Small intestine (tissue), 16 donors: ENCODE data around the gene P4HA3. TPM values are rescaled to one million over a fixed set of nuclear protein-coding genes. Genes with fewer than 3 reads are reported as not detected.

Source experiments
- DNase-seq, 2 donors: peaks; one replicate each; pipeline versions ENCODE4 v3.0.0 to v3.0.0-alpha.2; 2013
- FAIRE-seq: peaks from 2 replicates; lab custom pipeline; 2012; peaks lifted over from hg19 to GRCh38; lab: Jason Lieb, UNC
- H3K27ac ChIP-seq, 3 donors: one replicate each; pipeline ENCODE4 v1.5.1; 2013; ENCODE audit warnings: low read length in 2 of 3, mild to moderate bottlenecking in 2 of 3, control low read depth in 1 of 3, inconsistent platforms in 1 of 3, low read depth in 1 of 3, moderate library complexity in 1 of 3
- H3K27me3 ChIP-seq, 3 donors: one replicate each; pipeline ENCODE4 v1.6.1; 2013; ENCODE audit warnings: low read length in 3 of 3, inconsistent platforms in 1 of 3; ENCODE audit not compliant: control insufficient read depth in 3 of 3, insufficient read depth in 3 of 3
- H3K36me3 ChIP-seq, 3 donors: one replicate each; pipeline ENCODE4 v1.6.1; 2013; ENCODE audit warnings: low read length in 3 of 3, inconsistent platforms in 1 of 3, low read depth in 1 of 3, mild to moderate bottlenecking in 1 of 3, moderate library complexity in 1 of 3; ENCODE audit not compliant: control insufficient read depth in 3 of 3, insufficient read depth in 2 of 3
- H3K4me1 ChIP-seq, 3 donors: one replicate each; pipeline ENCODE4 v1.6.1; 2013; ENCODE audit warnings: low read length in 2 of 3, inconsistent platforms in 1 of 3, low read depth in 1 of 3, mild to moderate bottlenecking in 1 of 3, moderate library complexity in 1 of 3; ENCODE audit not compliant: control insufficient read depth in 3 of 3, insufficient read depth in 2 of 3
- H3K4me3 ChIP-seq, 3 donors: one replicate each; pipeline ENCODE4 v1.5.1; 2013; ENCODE audit warnings: low read length in 3 of 3, control low read depth in 1 of 3, inconsistent platforms in 1 of 3, low read depth in 1 of 3, mild to moderate bottlenecking in 1 of 3, moderate library complexity in 1 of 3
- H3K9me3 ChIP-seq, 2 donors: one replicate each; pipeline ENCODE4 v1.6.1; 2013; ENCODE audit warnings: low read depth in 1 of 2, low read length in 1 of 2; ENCODE audit not compliant: control insufficient read depth in 2 of 2, insufficient read depth in 1 of 2
- whole genome bisulfite sequencing, 3 donors: extraction: QIAGEN DNeasy Blood & Tissue Kit; methylation state at CpG; one replicate each; pipeline ENCODE4 v1.1.7; 2013; 5-methylcytosine and 5-hydroxymethylcytosine counted together
- long read RNA-seq, 10 donors: transcript quantifications; one replicate each; lab custom pipeline, GENCODE V29; 2026
- polyA plus RNA-seq, 4 donors: library from polyadenylated mRNA; stranded (reverse) in 3 of 4; unstranded in 1 of 4; fragments of 200-250 nt in 3 of 4; fragments of 120-200 nt in 1 of 4; gene quantifications; one replicate each; pipeline versions ENCODE4 v1.2.1 to v1.2.3, GENCODE V29; 2013
- donor health status: healthy with polysubstance abuse.
- donor health status: control.
- donor health status: control.
- donor health status: Bipolar disorder and iron deficiency.
- donor health status: healthy.

P4HA3 gene
- polyA plus RNA-seq = under 1 TPM in 2 of 4 donors, not detected in 2; 0.53 to 0.66 TPM
- long read RNA-seq, donor 1 = 0 reads
- long read RNA-seq, donor 2 = 0 reads
- long read RNA-seq, donor 3 = 0 reads
- long read RNA-seq, donor 4 = 0 reads
- long read RNA-seq, donor 5 = 0 reads
- long read RNA-seq, donor 6 = 0 reads
- long read RNA-seq, donor 7 = 0 reads
- long read RNA-seq, donor 8 = 0 reads
- long read RNA-seq, donor 9 = 0 reads
- long read RNA-seq, donor 10, partial matches to known transcripts = 0 of 1 reads
- long read RNA-seq, donor 10, other reads (novel, unspliced or antisense) = 0 of 1 reads

GRCh38 chr11:74311352-74311926, at the start of gene P4HA3:
Gene P4HA3, minus strand, starts transcription at chr11:74311640. Its CDS starts 29 bp downstream, at chr11:74311611.
- Histone ChIP-seq H3K36me3 (no peaks in the 10 kb centered on the region), H3K4me1 (peaks cover 0 to 4% (median 2%) of the 10 kb centered on the region in 3 donors), H3K27ac (no peak within 1 kb of the TSS), H3K9me3 (no peaks in the 10 kb centered on the region), H3K4me3 (peak within 1 kb of the TSS in 2 of 3 donors; percentile 29 to 59), H3K27me3 (peaks cover 0 to 31% (median 7%) of the 10 kb centered on the region in 3 donors)
- WGBS, 3 donors = 4 to 10% (median 8%) methylated on average over 36 to 62 of the region's 62 CpGs
- DNase-seq (peak; percentile 66 to 77), FAIRE-seq (no peak)

GRCh38 chr11:74357449-74357848, 46.0 kb upstream of the P4HA3 start:
- peaks cover 0 to 11% of the 10 kb centered on the region in 2 donors for H3K9me3 ChIP-seq
- peaks cover 0 to 9% (median 0%) of the 10 kb centered on the region in 3 donors for H3K36me3 ChIP-seq
- no peaks in the 10 kb centered on the region for H3K4me1 ChIP-seq
- DNase-seq = no peak
- 90 to 94% (median 94%) methylated on average over 1 of the region's 1 CpG for WGBS, 3 donors
- no peak overlapping the region for H3K4me3 ChIP-seq
- H3K27ac ChIP-seq = no peak overlapping the region
- no peaks in the 10 kb centered on the region for H3K27me3 ChIP-seq
- FAIRE-seq = no peak

- FAIRE-seq (no peak), DNase-seq (no peak)
- WGBS, 3 donors = 92 to 96% (median 92%) methylated on average over 2 of the region's 2 CpGs
Observed at GRCh38 chr11:74355626-74356025, 44.2 kb upstream of the P4HA3 start.

GRCh38 chr11:74354036-74354435, 42.6 kb upstream of the P4HA3 start:
- no peak overlapping the region for H3K4me3 ChIP-seq
- no peaks in the 10 kb centered on the region for H3K4me1 ChIP-seq
- H3K36me3 ChIP-seq = no peaks in the 10 kb centered on the region
- DNase-seq = no peak
- H3K27ac ChIP-seq = no peak overlapping the region
- H3K9me3 ChIP-seq = no peaks in the 10 kb centered on the region
- 61 to 77% (median 76%) methylated on average over 3 of the region's 3 CpGs for WGBS, 3 donors
- no peaks in the 10 kb centered on the region for H3K27me3 ChIP-seq
- FAIRE-seq = no peak

More at GRCh38 chr11:74355626-74356025, 44.2 kb upstream of the P4HA3 start:
- peaks cover 0 to 7% of the 10 kb centered on the region in 2 donors for H3K9me3 ChIP-seq
- H3K27me3 ChIP-seq = no peaks in the 10 kb centered on the region
- peaks cover 0 to 5% (median 0%) of the 10 kb centered on the region in 3 donors for H3K36me3 ChIP-seq
- no peak overlapping the region for H3K4me3 ChIP-seq
- H3K27ac ChIP-seq = no peak overlapping the region
- H3K4me1 ChIP-seq = no peaks in the 10 kb centered on the region

GRCh38 chr11:74347381-74347780, 35.9 kb upstream of the P4HA3 start:
- no peak for DNase-seq
- no peaks in the 10 kb centered on the region for H3K9me3 ChIP-seq
- H3K4me3 ChIP-seq = no peak overlapping the region
- 71 to 96% (median 85%) methylated on average over 2 of the region's 2 CpGs for WGBS, 3 donors
- no peak for FAIRE-seq
- H3K27me3 ChIP-seq = no peaks in the 10 kb centered on the region
- no peaks in the 10 kb centered on the region for H3K4me1 ChIP-seq
- no peak overlapping the region for H3K27ac ChIP-seq
- H3K36me3 ChIP-seq = no peaks in the 10 kb centered on the region

GRCh38 chr11:74345420-74345819, 34.0 kb upstream of the P4HA3 start:
- FAIRE-seq (no peak), DNase-seq (no peak)
- no peaks in the 10 kb centered on the region for H3K9me3 ChIP-seq
- H3K36me3 ChIP-seq = no peaks in the 10 kb centered on the region
- H3K4me1 ChIP-seq = no peaks in the 10 kb centered on the region
- 64 to 93% (median 67%) methylated on average over 1 of the region's 1 CpG for WGBS, 3 donors
- no peak overlapping the region for H3K4me3 ChIP-seq
- H3K27me3 ChIP-seq = no peaks in the 10 kb centered on the region
- H3K27ac ChIP-seq = no peak overlapping the region

- H3K36me3 ChIP-seq = no peaks in the 10 kb centered on the region
- H3K4me3 ChIP-seq = no peak overlapping the region
- no peak overlapping the region for H3K27ac ChIP-seq
- FAIRE-seq (no peak), DNase-seq (no peak)
- peaks cover 0 to 7% (median 2%) of the 10 kb centered on the region in 3 donors for H3K4me1 ChIP-seq
- H3K27me3 ChIP-seq = no peaks in the 10 kb centered on the region
- WGBS, 3 donors = 37 to 48% (median 45%) methylated on average over 1 of the region's 1 CpG
- H3K9me3 ChIP-seq = no peaks in the 10 kb centered on the region
Observed at GRCh38 chr11:74341921-74342320, 30.5 kb upstream of the P4HA3 start.

- Histone ChIP-seq H3K27ac (no peak overlapping the region), H3K9me3 (no peaks in the 10 kb centered on the region), H3K36me3 (no peaks in the 10 kb centered on the region), H3K27me3 (no peaks in the 10 kb centered on the region), H3K4me1 (peaks cover 0 to 7% (median 2%) of the 10 kb centered on the region in 3 donors), H3K4me3 (no peak overlapping the region)
- DNase-seq (peak in 1 of 2 donors; percentile 29), FAIRE-seq (no peak)
Observed at GRCh38 chr11:74339619-74340018, 28.2 kb upstream of the P4HA3 start.
